ENCODE measurements around the gene MRPS31.
"Not testable (repeated sequence)": the region's sequence is repeated elsewhere in the genome, so short reads cannot be mapped to it uniquely, and the experiment has no call there.

- TF ChIP-seq CTCF, POLR2A, POLR2AphosphoS5 (IDR thresholded peaks at IDR 0.05): not testable (repeated sequence)
Measured at GRCh38 chr13:40735232-40735548, 35.8 kb downstream of the MRPS31 start.

Data from gastroesophageal sphincter (tissue), 3 donors.